Erythroblast (primary cell): ENCODE results near the gene SHROOM4.

ENCODE experiments used
- GATA1 ChIP-seq: IDR thresholded peaks from 2 replicates; pipeline ENCODE4 v1.6.1; 2011; ENCODE audit warnings: low read depth, mild to moderate bottlenecking, control low read depth, low read length, moderate library complexity
- POLR2A ChIP-seq: IDR thresholded peaks from 2 replicates; pipeline ENCODE4 v1.6.1; 2011; ENCODE audit warnings: mild to moderate bottlenecking, low read length

GRCh38 chrX:50815120-50815519 lies 1.1 kb upstream of the SHROOM4 start:
- TF ChIP-seq POLR2A = no peak
- TF ChIP-seq GATA1 = no peak
